ENCODE results near the gene ATP1A2.
"Not testable (repeated sequence)": the region's sequence is repeated elsewhere in the genome, so short reads cannot be mapped to it uniquely, and the experiment has no call there.

ATP1A2 gene

DNA sequence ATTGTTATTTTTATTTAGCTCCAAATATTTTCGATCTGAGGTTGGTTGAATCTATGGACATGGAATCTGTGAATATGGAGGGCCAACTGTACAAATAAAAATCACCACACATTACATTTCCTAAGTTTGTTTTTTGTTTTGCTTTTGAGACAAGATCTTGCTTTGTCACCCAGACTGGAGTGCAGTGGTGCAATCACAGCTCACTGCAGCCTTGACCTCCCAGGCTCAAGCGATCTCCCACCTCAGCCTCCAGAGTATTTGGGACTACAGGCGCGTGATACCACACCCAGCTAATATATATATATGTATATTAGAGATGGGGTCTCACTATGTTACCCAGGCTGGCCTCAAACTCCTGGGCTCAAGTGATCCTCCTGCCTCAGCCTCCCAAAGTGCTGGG, 10.8 kb downstream of the ATP1A2 start:
- not testable (repeated sequence) for DNase-seq

GRCh38 chr1:160127381-160127780, 11.8 kb downstream of the ATP1A2 start:
- no peak for DNase-seq

- no peak for DNase-seq
These were observed 12.4 kb downstream of the ATP1A2 start for GRCh38 chr1:160127865-160128523.

- DNase-seq: no peak
These were observed 13.1 kb downstream of the ATP1A2 start for GRCh38 chr1:160128636-160129035.

DNA sequence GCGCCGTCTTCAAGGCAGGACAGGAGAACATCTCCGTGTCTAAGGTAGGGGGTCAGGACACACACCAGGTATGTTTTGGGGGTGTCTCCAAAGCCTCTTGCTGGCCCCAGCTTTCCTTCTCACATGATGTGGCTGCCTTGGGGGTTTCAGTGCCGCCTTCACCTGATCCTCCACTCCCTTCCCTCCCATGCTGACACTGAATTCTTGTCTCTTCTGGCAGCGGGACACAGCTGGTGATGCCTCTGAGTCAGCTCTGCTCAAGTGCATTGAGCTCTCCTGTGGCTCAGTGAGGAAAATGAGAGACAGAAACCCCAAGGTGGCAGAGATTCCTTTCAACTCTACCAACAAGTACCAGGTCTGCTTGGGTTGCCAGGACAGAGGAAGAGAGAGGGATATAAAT, 13.5 kb downstream of the ATP1A2 start:
- no peak for DNase-seq

- no peak for DNase-seq
These were observed 14.0 kb downstream of the ATP1A2 start for GRCh38 chr1:160129558-160129957.

DNA sequence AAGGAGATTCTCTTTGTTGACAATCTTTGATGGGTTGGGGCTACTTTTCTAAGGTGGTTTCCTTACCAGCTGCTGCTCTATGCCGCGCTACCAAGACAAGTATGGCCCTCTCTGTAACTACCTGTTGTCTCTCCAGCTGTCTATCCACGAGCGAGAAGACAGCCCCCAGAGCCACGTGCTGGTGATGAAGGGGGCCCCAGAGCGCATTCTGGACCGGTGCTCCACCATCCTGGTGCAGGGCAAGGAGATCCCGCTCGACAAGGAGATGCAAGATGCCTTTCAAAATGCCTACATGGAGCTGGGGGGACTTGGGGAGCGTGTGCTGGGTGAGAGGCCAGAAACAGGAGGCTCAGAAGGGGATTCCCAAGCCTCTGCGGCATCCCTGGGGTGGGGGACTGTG, 14.4 kb downstream of the ATP1A2 start:
- DNase-seq: no peak

DNA sequence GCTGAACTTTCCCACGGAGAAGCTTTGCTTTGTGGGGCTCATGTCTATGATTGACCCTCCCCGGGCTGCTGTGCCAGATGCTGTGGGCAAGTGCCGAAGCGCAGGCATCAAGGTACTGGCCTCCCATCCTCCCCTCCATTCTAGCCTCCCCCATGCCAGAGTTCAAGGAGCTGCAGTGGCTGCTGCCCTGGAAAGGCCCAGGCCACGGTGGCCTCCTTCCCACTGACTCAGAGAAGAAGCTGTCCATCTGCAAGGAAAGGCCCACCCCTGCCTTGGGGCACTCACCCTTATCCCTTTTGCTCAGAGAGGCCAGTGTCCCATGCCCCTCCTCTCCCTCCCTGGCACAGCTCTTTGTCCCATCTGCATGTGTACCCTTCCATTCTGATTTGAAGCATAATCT, 14.9 kb downstream of the ATP1A2 start:
- no peak for DNase-seq

- no peak for DNase-seq
These were observed 15.4 kb downstream of the ATP1A2 start for GRCh38 chr1:160130939-160131338.

GRCh38 chr1:160131803-160132565, 16.4 kb downstream of the ATP1A2 start:
- DNase-seq: no peak

DNA sequence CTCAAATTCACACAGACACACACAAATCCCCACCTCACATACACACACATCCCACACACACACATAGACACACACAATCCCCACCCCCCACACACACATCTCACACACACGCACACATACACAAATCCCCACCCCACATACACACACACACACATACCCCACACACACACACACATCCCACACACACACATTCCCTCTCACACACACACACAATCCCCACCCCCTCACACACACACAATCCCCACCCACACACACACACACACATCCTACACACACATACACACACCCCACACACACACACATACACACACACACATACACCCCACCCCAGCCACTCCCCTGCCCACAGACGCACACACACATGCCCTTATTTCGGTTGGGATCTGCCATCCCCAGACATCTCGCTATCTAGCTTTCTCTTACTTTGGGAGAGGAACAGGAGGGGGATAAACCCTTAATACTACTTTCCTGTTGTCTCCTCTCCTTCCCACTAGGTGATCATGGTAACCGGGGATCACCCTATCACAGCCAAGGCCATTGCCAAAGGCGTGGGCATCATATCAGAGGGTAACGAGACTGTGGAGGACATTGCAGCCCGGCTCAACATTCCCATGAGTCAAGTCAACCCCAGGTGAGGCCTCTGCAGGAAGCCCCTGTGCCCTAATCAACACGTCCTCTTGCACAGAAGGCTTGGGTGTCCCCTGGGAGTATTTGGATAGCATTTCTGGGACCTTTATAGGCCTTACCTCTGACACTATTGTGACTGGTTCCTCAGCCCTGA, 18.6 kb downstream of the ATP1A2 start:
- no peak for DNase-seq

DNA sequence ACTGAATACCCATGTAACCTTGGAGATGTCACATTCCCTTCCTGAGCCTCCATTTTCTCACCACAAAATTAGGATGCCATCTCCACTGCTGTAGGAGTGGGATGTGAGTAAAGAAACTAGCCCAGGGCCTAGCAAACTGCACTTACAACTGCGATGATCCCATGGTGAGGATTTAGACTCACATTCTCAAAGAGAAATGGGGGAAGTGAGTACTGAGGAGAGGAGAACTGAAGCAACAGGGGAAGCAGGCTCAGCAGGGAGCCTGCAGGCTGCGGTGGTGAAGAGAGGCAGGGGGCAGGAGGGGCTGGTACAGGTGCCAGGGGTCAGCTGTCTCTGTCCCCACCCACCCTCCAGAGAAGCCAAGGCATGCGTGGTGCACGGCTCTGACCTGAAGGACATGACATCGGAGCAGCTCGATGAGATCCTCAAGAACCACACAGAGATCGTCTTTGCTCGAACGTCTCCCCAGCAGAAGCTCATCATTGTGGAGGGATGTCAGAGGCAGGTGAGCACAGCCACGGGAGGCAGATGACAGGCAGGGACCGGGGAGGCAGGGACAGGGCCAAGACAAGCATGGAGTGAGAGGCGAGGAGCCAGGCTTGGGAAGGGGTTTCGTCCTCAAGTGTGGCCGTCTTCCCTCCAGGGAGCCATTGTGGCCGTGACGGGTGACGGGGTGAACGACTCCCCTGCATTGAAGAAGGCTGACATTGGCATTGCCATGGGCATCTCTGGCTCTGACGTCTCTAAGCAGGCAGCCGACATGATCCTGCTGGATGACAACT, 19.4 kb downstream of the ATP1A2 start:
- DNase-seq: no peak

DNA sequence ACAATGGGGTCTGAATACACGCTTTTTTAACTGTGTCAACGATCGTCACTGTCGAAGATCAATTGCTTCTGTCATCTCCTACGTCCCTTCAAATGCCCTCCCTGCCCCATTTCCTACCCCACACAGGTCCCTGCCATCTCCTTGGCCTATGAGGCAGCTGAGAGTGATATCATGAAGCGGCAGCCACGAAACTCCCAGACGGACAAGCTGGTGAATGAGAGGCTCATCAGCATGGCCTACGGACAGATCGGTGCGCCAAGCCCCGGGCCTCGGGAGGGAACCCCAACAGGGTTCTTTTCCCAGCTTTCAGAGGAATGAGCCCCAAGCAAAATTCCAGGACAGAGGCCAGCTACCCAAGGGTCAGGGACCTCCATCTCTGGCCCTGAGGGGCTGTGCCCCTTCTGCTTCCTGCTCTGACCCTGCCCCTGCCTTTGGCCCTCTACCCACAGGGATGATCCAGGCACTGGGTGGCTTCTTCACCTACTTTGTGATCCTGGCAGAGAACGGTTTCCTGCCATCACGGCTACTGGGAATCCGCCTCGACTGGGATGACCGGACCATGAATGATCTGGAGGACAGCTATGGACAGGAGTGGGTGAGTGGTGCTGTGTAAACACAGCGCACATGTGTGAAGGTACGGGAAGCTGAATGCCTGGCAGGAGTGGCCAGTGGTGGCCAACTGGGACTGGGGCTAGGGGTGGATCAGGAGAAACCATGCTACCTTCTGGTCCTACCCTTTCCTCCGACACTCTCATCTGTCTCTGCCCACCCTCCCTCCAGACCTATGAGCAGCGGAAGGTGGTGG, 20.8 kb downstream of the ATP1A2 start:
- no peak for DNase-seq

DNA sequence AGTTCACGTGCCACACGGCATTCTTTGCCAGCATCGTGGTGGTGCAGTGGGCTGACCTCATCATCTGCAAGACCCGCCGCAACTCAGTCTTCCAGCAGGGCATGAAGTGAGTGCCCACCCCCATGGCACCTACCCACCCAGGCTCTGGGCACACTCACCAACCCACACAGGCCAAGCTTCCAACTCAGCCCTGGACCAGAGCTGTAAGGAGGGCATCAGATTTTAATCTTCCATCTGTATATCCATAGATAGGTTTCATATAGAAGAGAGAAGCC, 21.3 kb downstream of the ATP1A2 start:
- DNase-seq: no peak

DNA sequence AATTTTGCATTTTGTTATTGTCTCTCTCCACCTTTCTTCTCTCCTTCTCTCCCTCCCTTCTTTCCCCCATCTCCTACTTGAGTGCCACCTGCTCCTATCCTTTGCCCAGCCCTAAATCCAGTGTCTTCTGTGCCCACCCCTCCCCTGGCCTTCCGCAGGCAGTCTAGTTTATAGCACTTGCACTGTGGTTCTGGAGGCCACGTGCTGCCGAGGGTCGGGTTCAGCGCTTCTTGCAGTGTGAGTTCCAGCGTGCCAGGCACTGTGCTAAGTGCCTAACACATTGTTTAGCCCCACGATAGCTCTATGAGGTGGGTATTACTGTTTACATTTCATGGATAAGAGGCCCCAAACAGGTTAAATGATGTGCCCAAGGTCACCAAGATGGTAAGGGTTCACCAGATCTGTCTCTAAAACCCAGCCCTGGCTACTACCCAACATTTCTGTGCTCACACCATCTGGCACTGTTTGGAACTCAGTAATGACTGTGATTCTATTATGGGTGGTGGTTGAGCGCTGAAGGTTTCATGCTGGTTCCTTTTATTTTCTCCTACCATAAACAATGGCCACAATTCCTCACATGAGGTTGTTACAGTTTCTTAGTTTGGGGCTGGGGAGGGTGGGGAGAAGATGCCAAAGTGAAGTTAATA, 21.8 kb downstream of the ATP1A2 start:
- DNase-seq: no peak

- no peak for DNase-seq
These were observed 24.3 kb downstream of the ATP1A2 start for GRCh38 chr1:160139840-160140239.

DNA sequence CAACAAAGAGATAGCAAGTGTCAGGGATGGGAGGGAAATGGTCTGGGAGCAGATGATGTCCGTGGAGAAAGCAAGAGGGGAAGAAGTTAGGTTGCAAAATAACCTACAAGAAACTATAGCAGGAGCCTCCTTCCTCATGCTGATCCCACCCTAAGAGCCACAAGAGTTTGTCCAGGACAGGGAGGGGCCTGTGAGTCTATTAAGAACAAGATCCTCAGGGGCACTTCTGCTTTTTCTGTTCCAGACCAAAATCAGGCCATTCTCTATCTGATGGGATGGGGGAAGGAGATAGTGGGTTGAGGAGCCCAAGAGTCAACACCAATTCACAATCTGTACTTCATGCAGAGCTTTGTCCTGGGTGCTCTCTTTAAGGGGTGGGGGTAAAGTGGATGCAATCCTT, 28.1 kb downstream of the ATP1A2 start:
- no peak for DNase-seq

DNA sequence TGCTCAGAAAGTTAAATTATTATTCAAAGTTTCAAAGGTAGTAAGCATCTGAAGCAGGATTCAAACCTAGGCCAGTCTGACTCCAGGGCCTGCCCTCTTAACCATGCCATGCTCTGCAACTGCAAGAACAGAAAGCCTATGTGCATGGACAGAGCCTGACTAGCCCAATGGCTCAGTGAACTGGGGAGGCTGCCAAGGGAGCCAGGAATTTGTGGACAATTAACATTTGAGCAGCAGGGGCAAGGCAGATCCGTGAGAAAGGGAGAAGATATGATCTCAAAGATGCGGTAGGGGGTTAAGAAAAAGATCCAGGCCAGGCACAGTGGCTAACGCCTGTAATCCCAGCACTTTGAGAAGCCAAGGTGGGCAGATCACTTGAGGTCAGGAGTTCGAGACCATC, 29.4 kb downstream of the ATP1A2 start:
- no peak for DNase-seq

DNA sequence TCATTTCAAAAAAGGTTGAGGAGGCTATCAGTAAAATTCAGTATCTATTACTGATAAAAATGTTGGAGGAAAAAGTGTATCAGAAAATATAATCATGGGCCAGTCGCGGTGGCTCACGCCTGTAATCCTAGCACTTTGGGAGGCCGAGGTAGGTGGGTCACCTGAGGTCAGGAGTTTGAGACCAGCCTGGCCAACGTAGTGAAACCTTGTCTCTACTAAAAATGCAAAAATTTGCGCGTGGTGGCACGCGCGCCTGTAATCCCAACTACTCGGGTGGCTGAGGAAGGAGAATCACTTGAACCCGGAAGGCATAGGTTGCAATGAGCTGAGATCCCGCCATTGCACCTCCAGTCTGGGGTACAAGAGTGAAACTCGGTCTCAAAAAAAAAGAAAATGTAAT, 30.5 kb downstream of the ATP1A2 start:
- DNase-seq: no peak

GRCh38 chr1:160148121-160148520, 32.6 kb downstream of the ATP1A2 start:
- no peak for DNase-seq

GRCh38 chr1:160149233-160149632, 33.7 kb downstream of the ATP1A2 start:
- no peak for DNase-seq

DNA sequence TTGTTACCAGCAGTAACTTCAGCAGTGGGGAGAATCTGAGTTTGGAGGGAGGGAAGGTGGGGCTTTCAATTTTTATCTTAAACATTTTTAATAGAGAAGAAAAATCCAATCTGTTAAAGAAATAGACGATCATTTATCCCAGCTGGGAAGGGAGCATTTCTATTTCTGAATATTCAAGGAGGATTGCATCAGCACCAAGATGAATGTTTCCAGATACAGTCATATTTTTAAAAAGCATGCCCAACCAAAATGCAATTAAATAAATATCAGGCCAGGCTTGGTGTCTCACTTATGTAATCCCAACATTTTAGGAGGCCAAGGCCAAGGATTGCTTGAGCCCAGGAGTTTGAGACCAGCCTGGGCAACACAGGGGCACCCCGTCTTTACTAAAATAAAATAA, 34.2 kb downstream of the ATP1A2 start:
- DNase-seq: no peak
